ENCODE data around the gene IFNA2.
"Not testable (repeated sequence)": the region's sequence is repeated elsewhere in the genome, so short reads cannot be mapped to it uniquely, and the experiment has no call there.

Gene IFNA2

DNA sequence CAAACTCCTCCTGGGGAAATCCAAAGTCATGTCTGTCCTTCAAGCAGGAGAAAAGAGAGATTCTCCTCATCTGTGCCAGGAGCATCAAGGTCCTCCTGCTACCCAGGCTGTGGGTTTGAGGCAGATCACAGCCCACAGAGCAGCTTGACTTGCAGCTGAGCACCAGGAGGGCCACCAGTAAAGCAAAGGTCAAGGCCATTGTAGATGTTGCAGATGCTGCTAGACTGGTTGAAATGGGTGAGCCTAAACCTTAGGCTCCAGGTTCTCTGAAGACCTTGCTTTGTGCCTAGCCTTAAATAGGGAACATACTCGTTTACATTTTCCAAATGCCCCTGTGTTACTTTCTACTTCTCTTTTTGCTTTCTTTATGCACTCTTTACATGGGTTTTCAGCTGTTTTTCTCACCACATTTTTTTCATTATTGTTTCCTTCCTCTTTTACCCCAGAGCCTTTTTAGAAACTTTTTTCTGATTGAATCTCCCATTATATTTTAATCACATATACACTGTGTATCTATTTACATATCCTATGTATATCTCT, at the start of gene IFNA2:
TSS of gene IFNA2 (minus strand) at position 268 of the 540 bp plus-strand sequence. CDS start at position 199, 69 bp downstream.
- no peak for DNase-seq

DNA sequence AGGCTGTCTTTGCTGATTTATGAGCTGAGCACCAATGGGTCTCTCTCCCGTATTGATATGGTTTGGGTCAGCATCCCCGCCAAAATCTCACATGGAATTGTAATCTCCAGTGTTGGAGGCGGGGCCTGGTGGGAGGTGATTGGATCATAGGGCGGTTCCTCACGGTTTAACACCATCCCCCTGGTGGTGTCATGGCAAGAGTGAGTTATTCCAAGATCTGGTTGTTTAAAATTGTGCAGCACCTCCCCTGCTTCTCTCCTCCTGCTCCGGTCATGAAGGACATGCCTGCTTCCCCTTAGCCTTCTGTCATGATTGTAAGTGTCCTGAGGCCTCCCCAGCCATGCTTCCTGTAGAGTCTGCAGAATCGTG, 49.8 kb upstream of the IFNA2 start:
- not testable (repeated sequence) for DNase-seq

- peak; percentile 2 for DNase-seq
These were observed 49.2 kb upstream of the IFNA2 start for GRCh38 chr9:21434202-21435014.

DNA sequence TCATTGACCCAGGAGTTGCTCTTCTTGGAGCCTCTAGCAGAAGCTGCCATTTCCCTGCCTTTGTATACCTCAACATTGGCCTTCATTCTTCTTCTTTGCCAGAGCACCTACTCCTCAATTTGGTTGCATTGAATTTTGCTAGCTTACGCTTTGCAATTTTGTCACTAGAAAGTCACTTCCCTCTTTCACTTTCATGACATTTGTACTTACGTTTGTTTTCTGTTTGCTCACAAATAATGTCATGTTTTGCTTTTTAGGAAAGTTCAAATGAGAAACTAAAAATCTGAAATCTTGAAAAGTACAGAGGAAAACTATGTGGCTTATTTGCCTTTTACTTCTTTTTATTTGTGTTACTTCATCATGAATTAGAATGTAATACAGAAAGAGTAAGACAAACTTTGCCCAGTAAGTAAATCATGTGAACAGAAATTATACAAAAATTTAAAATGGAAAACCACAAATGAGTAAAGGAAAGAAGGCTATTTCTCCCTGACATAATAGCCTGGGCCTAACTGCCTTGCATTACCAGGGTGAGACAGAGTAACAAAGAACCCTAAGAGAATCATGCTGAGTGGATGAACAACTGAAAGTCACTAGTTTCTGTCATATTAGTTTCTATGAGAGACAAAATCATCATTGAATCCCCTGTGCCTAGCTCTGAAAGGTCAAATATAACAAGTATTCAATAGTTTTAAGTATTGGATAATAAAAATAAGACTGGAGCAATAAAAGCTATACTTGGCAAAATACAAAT, 47.7 kb upstream of the IFNA2 start:
- DNase-seq: no peak

- no peak for DNase-seq
These were observed 44.0 kb upstream of the IFNA2 start for GRCh38 chr9:21429191-21429590.

DNA sequence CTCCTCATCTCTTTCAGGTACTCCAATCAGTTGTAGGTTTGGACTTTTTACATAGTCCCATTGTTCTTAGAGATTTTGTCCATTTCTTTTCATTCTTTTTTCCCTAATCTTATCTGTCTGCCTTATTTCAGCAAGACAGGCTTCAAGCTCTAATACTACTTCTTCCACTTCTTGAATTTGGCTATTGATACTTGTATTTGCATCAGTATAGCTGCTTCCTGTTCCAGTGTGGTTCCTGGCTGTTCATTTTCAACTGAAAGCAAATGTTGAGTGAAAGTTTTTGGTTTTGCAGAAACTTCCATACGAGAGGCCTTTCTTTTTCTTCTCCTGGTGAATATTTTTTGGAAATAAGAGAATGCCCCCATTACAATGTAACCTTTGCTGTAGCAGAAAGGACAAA, 43.0 kb upstream of the IFNA2 start:
- no peak for DNase-seq

GRCh38 chr9:21415493-21416267, 30.5 kb upstream of the IFNA2 start:
- DNase-seq: no peak

DNA sequence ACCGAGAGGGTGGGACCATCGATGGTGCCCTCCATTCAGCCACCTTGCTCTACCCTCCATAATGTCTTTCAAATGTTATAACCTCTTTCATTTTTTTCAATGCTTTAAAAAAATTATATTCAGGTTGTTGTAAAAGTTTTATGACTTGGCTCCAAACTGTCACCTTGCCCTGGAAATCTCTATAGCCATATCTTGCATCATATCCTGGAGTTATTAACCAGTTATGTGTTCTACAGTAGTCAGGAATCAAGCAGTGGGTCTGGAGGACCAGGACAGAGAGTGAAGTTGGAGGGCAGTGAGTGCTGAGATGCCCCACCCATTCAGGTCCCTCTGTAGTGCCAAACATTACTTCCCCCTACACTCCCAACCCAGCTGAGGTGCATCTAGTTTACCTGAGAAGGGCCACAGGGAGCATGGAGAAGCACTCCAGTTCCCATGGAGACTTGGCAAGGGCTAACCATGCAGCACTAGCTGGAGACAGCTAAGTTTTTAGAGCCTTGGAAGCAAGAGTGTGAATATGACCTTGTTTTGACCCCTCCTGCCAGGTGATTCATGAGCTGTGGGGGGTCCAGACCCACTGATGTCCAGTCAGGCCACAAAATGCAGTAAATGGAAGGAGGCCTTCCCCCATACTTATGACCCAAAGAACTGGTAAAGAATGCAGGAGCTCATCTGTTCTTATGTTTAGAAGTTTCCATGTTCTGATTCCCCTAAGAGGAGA, 29.2 kb upstream of the IFNA2 start:
- DNase-seq: no peak

DNA sequence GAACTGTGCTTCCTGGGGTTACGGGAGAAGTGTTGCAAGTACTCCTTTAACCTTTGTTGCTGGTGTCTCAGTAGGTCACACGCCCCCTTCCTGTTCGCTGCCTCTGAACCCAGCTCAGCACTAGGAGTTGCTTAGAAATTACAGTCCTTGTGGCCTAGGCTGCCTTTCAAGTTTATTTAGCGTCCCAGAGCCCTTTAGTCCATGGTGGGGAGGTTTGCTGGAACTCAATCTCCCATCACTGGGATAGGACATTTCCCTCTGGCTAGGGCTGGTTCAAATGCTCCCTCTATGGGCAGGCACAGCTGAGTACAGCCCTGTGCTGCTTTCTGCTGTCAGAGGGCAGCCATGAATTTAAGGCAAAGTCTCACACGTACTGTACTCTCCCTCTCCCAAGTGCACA, 28.4 kb upstream of the IFNA2 start:
- no peak for DNase-seq

- no peak for DNase-seq
These were observed 28.0 kb upstream of the IFNA2 start for GRCh38 chr9:21413151-21413550.

GRCh38 chr9:21412107-21412506, 26.9 kb upstream of the IFNA2 start:
- no peak for DNase-seq

DNA sequence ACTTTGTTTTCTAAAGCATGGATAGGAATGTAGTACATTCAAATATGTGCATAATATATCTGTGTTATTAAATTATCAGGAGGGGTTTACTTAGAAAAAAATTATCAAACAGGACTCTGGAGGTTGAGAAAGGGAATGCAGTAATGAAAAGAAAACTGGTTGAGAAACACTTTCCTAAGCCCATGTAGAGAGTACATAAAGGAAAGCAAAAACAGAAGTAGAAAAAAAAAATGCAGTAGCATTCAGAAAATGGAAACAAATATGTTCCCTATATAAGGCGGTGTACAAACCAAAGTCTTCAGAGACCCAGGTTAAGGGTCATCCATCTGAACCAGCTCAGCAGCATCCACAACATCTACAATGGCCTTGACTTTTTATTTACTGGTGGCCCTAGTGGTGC, 23.6 kb upstream of the IFNA2 start, which contains the start of gene IFNA8:
TSS of gene IFNA8 (plus strand) at position 301 of the 400 bp plus-strand sequence. CDS start at position 361, 60 bp downstream.
- no peak for DNase-seq

DNA sequence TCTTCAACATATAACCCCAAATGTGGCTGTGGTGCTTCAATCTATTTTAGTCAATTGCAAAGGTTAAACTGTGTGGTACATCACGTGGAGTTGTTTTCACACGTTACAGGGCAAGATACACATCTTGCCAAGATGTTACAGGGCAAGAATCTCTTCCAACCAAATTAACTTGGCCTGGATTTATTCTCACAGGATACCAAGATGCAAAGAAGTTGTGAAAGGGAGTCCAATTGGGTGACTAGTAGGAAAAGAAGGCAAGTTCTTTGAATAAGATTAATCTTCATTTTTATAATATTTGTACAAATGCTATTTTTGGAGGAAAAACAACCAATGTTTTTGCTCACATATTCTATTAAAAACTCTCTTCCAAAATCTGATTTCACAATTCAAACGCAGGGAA, 18.9 kb upstream of the IFNA2 start:
- DNase-seq: no peak

DNA sequence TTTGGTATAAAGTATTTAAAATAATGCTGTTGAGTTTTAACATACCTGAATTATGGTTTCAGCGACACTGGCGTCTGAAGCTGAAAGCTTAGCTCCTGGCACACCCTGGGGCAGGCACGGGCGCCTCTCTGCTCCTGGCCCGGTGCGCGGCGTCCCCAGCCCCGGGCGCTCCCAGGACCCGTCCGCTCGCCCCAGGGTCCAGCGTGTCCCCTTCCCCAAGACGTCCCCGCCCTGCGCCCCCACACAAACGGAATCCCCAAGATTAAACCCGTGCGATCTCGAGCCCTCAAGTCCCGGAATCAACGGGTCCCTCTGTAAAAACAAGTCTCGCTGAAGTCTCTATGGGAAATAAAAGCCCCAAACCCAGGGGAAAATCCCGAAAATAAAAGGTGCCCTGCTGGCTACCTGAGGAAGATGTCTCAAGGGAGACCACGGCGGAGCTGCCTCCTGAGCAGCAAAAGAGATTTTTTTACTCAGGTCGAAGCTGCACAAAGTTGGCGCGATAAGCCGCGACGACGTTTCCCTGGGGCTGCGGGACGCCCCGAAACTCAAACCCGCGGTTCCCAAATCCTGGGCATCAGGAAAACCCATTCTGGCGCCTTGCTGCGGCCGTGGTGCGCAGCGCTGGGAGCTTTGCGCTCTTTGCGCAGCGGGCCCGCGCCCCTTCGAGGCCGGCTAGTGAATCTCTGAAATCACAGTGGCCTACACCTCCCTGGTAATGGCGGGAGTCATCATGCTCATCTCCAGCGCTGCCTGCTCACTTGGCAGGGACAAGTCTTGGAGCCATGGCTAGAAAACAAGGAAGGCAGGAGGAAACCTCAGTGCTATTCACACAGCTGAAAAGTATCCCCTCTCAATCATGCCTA, 17.4 kb upstream of the IFNA2 start:
- no peak for DNase-seq

DNA sequence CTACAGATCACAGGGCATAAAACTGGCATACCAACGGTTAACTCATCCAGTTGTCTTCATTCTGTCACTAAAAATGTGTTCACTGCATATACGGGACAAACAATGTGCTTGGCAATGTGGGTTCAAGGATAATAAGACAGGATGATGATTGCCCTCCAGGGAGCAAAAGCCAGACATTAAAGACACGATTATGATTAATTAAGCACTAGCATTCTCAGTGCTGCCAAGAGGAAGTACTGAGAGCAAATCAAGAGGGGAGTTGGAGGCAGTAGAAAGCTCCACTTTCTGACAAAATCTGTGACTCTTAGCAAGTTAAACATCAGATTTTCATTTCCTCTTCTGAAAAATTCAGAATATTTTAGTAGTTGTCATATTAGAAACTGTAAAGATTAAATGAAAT, 14.8 kb upstream of the IFNA2 start:
- no peak for DNase-seq

DNA sequence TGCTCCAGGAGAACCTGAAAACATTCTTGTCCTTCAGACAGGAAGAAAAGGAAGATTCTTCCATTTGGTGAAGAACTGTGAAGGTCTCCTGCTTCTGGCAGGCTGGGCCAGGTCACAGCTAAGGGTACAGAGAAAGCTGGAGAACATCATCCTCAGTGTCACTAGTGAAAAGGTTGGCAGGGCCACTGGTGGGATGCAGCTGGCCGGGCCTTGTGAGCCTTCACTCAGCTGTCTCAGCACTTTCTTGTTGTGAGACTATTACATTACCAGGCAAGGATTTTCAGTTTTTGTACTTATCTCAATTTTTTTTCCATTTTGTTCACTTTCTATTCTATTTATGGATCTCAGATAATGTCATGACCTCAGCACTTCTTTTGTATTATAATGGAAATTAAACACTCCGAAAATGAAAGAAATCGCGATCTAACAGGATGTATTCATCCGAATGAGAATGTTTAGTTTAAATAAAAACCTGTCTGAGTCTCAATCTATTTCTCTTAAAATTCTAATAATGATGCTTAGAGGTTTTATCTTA, 13.8 kb upstream of the IFNA2 start:
- DNase-seq: no peak

GRCh38 chr9:21395778-21396717, 10.8 kb upstream of the IFNA2 start:
- DNase-seq: peak; percentile 10

- no peak for DNase-seq
These were observed 7.1 kb upstream of the IFNA2 start for GRCh38 chr9:21392270-21392669.

DNA sequence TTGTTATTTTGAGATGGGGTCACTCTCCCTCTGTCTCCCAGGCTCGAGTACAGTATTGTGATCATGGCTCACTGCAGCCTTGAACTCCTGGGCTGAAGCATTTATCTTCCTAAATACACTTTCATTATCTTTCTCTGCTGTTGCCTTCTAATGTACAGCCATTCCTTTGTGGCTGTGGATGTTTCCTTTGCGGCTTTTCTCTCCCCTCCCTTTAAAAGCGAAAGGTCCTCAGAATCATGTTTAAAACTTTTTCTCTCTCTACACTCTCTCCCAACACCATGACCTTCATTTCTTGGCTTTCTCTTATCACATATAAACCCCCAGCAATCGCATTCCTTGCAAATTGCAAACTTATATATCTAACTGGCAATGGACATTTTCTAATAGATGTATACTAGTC, 1.6 kb downstream of the IFNA2 start:
- DNase-seq: no peak

Data from DMS79 treated with DMSO at 0.1 percent for 48 hours (cell line).